Testis (tissue), 2 donors: ENCODE results near the gene LYST.

ENCODE experiments used
- CTCF ChIP-seq, 3 experiments: fragments of 450-650 bp in 2 of 3; fragments of 200-600 bp in 1 of 3; sonication (generic) in 1 of 3; IDR thresholded peaks; one replicate each; pipeline ENCODE4 v1.5.1; 2016 to 2019; ENCODE audit warnings: antibody characterized with exemption in 3 of 3, mild to moderate bottlenecking in 2 of 3, moderate library complexity in 1 of 3
- POLR2A ChIP-seq: fragments of 450-650 bp; IDR thresholded peaks from one replicate; pipeline ENCODE4 v1.6.1; 2017; ENCODE audit warnings: antibody characterized with exemption, mild to moderate bottlenecking, moderate library complexity

- no peak for TF ChIP-seq CTCF (IDR thresholded peaks at IDR 0.05)
- no peak for TF ChIP-seq POLR2A
Measured at GRCh38 chr1:235784950-235785349, 81.8 kb downstream of the LYST start.
